Choroid plexus epithelial cell (primary cell): ENCODE results near the gene HTRA1.

ENCODE experiments used
- DNase-seq: peaks from one replicate; pipeline ENCODE4 v3.0.0-alpha.2; 2010; ENCODE audit warnings: low read depth
- H3K4me3 ChIP-seq: 2 replicates; pipeline ENCODE4 v1.5.1; 2011; ENCODE audit warnings: low read depth, mild to moderate bottlenecking, control low read depth, low read length, moderate library complexity
- CTCF ChIP-seq: conservative IDR thresholded peaks from 2 replicates; pipeline ENCODE4 v1.5.1; 2011; ENCODE audit warnings: low read depth, mild to moderate bottlenecking, control low read depth, inconsistent platforms, low read length, moderate library complexity

HTRA1 gene

GRCh38 chr10:122476333-122476695 lies 15.0 kb downstream of the HTRA1 start:
- no peak for TF ChIP-seq CTCF
- DNase-seq = no peak
- no peak overlapping the region for H3K4me3 ChIP-seq

DNA sequence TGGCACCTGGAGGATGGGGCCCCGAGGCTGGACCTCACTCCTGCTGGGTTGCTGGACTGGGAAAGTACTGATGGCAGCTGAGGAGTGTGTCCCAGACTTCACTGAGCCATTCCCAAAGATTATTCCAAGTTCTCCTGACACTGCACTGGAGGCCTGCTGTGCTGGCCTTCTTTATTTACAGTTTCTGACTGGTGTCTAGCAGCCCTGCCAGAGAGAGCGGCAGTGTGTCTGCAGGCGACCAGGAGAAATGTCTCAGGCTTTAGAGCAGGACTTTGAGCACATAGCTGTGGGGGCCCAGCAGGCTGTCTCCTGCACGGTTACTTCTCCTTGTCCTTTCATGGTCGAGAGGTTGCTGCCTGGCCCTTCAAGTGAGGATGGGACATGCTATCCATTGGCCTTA lies 16.1 kb downstream of the HTRA1 start:
- no peak overlapping the region for H3K4me3 ChIP-seq
- TF ChIP-seq CTCF = no peak
- DNase-seq = no peak

GRCh38 chr10:122478971-122479370 lies 17.6 kb downstream of the HTRA1 start:
- no peak for TF ChIP-seq CTCF
- H3K4me3 ChIP-seq = no peak overlapping the region
- no peak for DNase-seq

GRCh38 chr10:122480146-122480833 lies 18.9 kb downstream of the HTRA1 start:
- DNase-seq = no peak
- no peak overlapping the region for H3K4me3 ChIP-seq
- no peak for TF ChIP-seq CTCF

GRCh38 chr10:122481296-122482056 lies 20.1 kb downstream of the HTRA1 start:
- DNase-seq = no peak
- TF ChIP-seq CTCF = no peak
- H3K4me3 ChIP-seq = no peak overlapping the region

GRCh38 chr10:122484276-122485060 lies 23.1 kb downstream of the HTRA1 start:
- no peak for TF ChIP-seq CTCF
- H3K4me3 ChIP-seq = no peak overlapping the region

More at GRCh38 chr10:122484276-122485060, 23.1 kb downstream of the HTRA1 start:
- DNase-seq = no peak
